Neuronal stem cell (in vitro differentiated cells): ENCODE measurements around the gene PCDH1.
A peak's percentile ranks its signal among the peaks of the same experiment; 100 is the strongest.

Experiments used
- DNase-seq: peaks from one replicate; pipeline ENCODE4 v3.0.0-alpha.2; 2013; ENCODE audit warnings: low spot score
- H2AFZ ChIP-seq: one replicate; pipeline ENCODE4 v1.6.1; 2013; ENCODE audit warnings: mild to moderate bottlenecking, low read length, inconsistent platforms
- H2AK5ac ChIP-seq: 2 replicates; pipeline ENCODE4 v1.6.1; 2013; ENCODE audit warnings: low read depth, mild to moderate bottlenecking, inconsistent platforms, low read length, moderate library complexity, mixed read lengths
- H2BK120ac ChIP-seq: 2 replicates; pipeline ENCODE4 v1.6.1; 2013; ENCODE audit warnings: low read depth, mild to moderate bottlenecking, inconsistent platforms, low read length, moderate library complexity, mixed read lengths
- H2BK12ac ChIP-seq: one replicate; pipeline ENCODE4 v1.6.1; 2013; ENCODE audit warnings: low read length, inconsistent platforms
- H2BK15ac ChIP-seq: 2 replicates; pipeline ENCODE4 v1.6.1; 2013; ENCODE audit warnings: mild to moderate bottlenecking, low read length, inconsistent platforms, mixed read lengths
- H2BK5ac ChIP-seq: one replicate; pipeline ENCODE4 v1.6.1; 2013; ENCODE audit warnings: inconsistent platforms, mild to moderate bottlenecking, low read length, moderate library complexity
- H3K14ac ChIP-seq: one replicate; pipeline ENCODE4 v1.6.1; 2013; ENCODE audit warnings: low read length, inconsistent platforms
- H3K18ac ChIP-seq: 2 replicates; pipeline ENCODE4 v1.6.1; 2013; ENCODE audit warnings: low read length, inconsistent platforms
- H3K23ac ChIP-seq: 2 replicates; pipeline ENCODE4 v1.6.1; 2013; ENCODE audit warnings: low read depth, mild to moderate bottlenecking, mixed read lengths, low read length, inconsistent platforms; ENCODE audit not compliant: poor library complexity
- H3K27ac ChIP-seq: replicated peaks from 3 replicates; pipeline ENCODE4 v1.5.1; 2013; ENCODE audit warnings: low read length, inconsistent platforms
- H3K27me3 ChIP-seq, 3 experiments: 2 replicates each; pipeline ENCODE4 v1.6.1; 2013; ENCODE audit warnings: low read length in 3 of 3, mild to moderate bottlenecking in 2 of 3, inconsistent platforms in 1 of 3, low read depth in 1 of 3, mixed read lengths in 1 of 3, moderate library complexity in 1 of 3; ENCODE audit not compliant: control insufficient read depth in 3 of 3, insufficient read depth in 3 of 3
- H3K36me3 ChIP-seq, 2 donors: replicated peaks in 1 of 2; 2 replicates each; pipeline ENCODE4 v1.6.1; 2013; ENCODE audit warnings: low read length in 2 of 2; ENCODE audit not compliant: control insufficient read depth in 2 of 2, insufficient read depth in 2 of 2
- H3K4ac ChIP-seq: 2 replicates; pipeline ENCODE4 v1.6.1; 2013; ENCODE audit warnings: inconsistent platforms, mild to moderate bottlenecking, low read length, moderate library complexity
- H3K4me1 ChIP-seq, 2 donors: 1 replicate in 1 of 2; 2 replicates in 1 of 2; pipeline ENCODE4 v1.6.1; 2013; ENCODE audit warnings: low read length in 2 of 2, low read depth in 1 of 2; ENCODE audit not compliant: control insufficient read depth in 2 of 2, insufficient read depth in 1 of 2
- H3K4me2 ChIP-seq: one replicate; pipeline ENCODE4 v1.6.1; 2013; ENCODE audit warnings: mild to moderate bottlenecking, low read length, inconsistent platforms; ENCODE audit not compliant: insufficient read depth, poor library complexity, severe bottlenecking
- H3K4me3 ChIP-seq, 2 donors: 2 replicates each; pipeline ENCODE4 v1.5.1; 2013; ENCODE audit warnings: low read length in 2 of 2, mild to moderate bottlenecking in 2 of 2, inconsistent platforms in 1 of 2, moderate library complexity in 1 of 2
- H3K79me1 ChIP-seq: one replicate; pipeline ENCODE4 v1.6.1; 2013; ENCODE audit warnings: low read depth, mild to moderate bottlenecking, inconsistent platforms, low read length, moderate library complexity
- H3K9ac ChIP-seq: one replicate; pipeline ENCODE4 v1.6.1; 2013; ENCODE audit warnings: mild to moderate bottlenecking, low read depth, low read length, inconsistent platforms; ENCODE audit not compliant: poor library complexity
- H3K9me3 ChIP-seq, 2 donors: replicated peaks in 1 of 2; 2 replicates each; pipeline versions ENCODE3 to v1.6.1; 2013; ENCODE audit warnings: low read length in 2 of 2, mild to moderate bottlenecking in 2 of 2, inconsistent platforms in 1 of 2, low read depth in 1 of 2, mixed read lengths in 1 of 2, moderate library complexity in 1 of 2; ENCODE audit not compliant: control insufficient read depth in 2 of 2, insufficient read depth in 1 of 2
- H4K8ac ChIP-seq: one replicate; pipeline ENCODE4 v1.6.1; 2013; ENCODE audit warnings: low read depth, mild to moderate bottlenecking, inconsistent platforms, low read length, moderate library complexity
- H4K91ac ChIP-seq: one replicate; pipeline ENCODE4 v1.6.1; 2013; ENCODE audit warnings: low read length, low read depth, mild to moderate bottlenecking, inconsistent platforms; ENCODE audit not compliant: poor library complexity
- whole genome bisulfite sequencing, 2 donors: extraction: QIAGEN DNeasy Blood & Tissue Kit; methylation state at CpG; one replicate each; pipeline ENCODE4 v1.1.7; 2013; ENCODE audit warnings: missing lambda C conversion rate in 2 of 2, mixed read lengths in 1 of 2; ENCODE audit not compliant: insufficient read length in 2 of 2, insufficient replicate concordance in 1 of 2; ENCODE audit errors: extremely low coverage in 2 of 2; 5-methylcytosine and 5-hydroxymethylcytosine counted together

Gene PCDH1

GRCh38 chr5:141870228-141870627, 8.0 kb downstream of the PCDH1 start:
- H3K4ac ChIP-seq, result no peak overlapping the region
- no peak overlapping the region for H2BK120ac ChIP-seq
- no peak overlapping the region for H3K4me2 ChIP-seq
- H3K27me3 ChIP-seq, result no peaks in the 10 kb centered on the region
- H2BK12ac ChIP-seq, result peak overlapping the region; percentile 34
- no peak overlapping the region for H2AK5ac ChIP-seq
- H3K27ac ChIP-seq, result no peak overlapping the region
- H3K4me3 ChIP-seq, result no peak overlapping the region
- H3K9ac ChIP-seq, result no peak overlapping the region
- H3K36me3 ChIP-seq, result peaks cover 25 to 55% of the 10 kb centered on the region in 2 donors
- no peak overlapping the region for H3K23ac ChIP-seq
- no peak overlapping the region for H4K91ac ChIP-seq
- H2AFZ ChIP-seq, result no peak overlapping the region
- peaks cover 4% of the 10 kb centered on the region for H3K79me1 ChIP-seq
- H3K4me1 ChIP-seq, result peaks cover 5 to 32% of the 10 kb centered on the region in 2 donors
- H4K8ac ChIP-seq, result no peak overlapping the region
- H3K9me3 ChIP-seq, result no peaks in the 10 kb centered on the region
- H2BK15ac ChIP-seq, result peak overlapping the region; percentile 6
- no CpG with 5 or more reads among the region's 5 CpGs for WGBS, 2 donors
- DNase-seq, result no peak
- peak overlapping the region; percentile 61 for H3K18ac ChIP-seq
- peak overlapping the region; percentile 26 for H3K14ac ChIP-seq
- no peak overlapping the region for H2BK5ac ChIP-seq

- Histone ChIP-seq H3K27me3 (no peaks in the 10 kb centered on the region), H2BK5ac (no peak overlapping the region), H2AK5ac (peak overlapping the region; percentile 17), H3K4ac (no peak overlapping the region), H3K4me2 (no peak overlapping the region), H3K27ac (no peak overlapping the region), H3K9ac (peak overlapping the region; percentile 51), H3K4me1 (peaks cover 3 to 28% of the 10 kb centered on the region in 2 donors), H2BK120ac (no peak overlapping the region), H3K9me3 (no peaks in the 10 kb centered on the region), H3K36me3 (peaks cover 32 to 62% of the 10 kb centered on the region in 2 donors), H4K8ac (no peak overlapping the region), H3K14ac (no peak overlapping the region), H2BK15ac (peak overlapping the region; percentile 16), H3K23ac (peak overlapping the region; percentile 25), H3K4me3 (no peak overlapping the region), H4K91ac (peak overlapping the region; percentile 58), H3K79me1 (peaks cover 4% of the 10 kb centered on the region), H3K18ac (no peak overlapping the region), H2AFZ (no peak overlapping the region), H2BK12ac (no peak overlapping the region)
- DNase-seq, result no peak
- WGBS, 2 donors, result no CpG with 5 or more reads among the region's 9 CpGs
Measured at GRCh38 chr5:141869514-141869913, 8.7 kb downstream of the PCDH1 start.

- H2AFZ ChIP-seq, result no peak overlapping the region
- no peak overlapping the region for H3K14ac ChIP-seq
- no peak overlapping the region for H3K27ac ChIP-seq
- H3K9me3 ChIP-seq, result no peaks in the 10 kb centered on the region
- no peak overlapping the region for H3K4me3 ChIP-seq
- H3K36me3 ChIP-seq, result peaks cover 36 to 66% of the 10 kb centered on the region in 2 donors
- H3K9ac ChIP-seq, result no peak overlapping the region
- no peak overlapping the region for H4K8ac ChIP-seq
- peaks cover 4% of the 10 kb centered on the region for H3K79me1 ChIP-seq
- peak overlapping the region; percentile 16 for H2BK15ac ChIP-seq
- no peak overlapping the region for H2BK120ac ChIP-seq
- H3K4me1 ChIP-seq, result peaks cover 3 to 23% of the 10 kb centered on the region in 2 donors
- WGBS, 2 donors, result no CpG with 5 or more reads among the region's 14 CpGs
- no peak overlapping the region for H2BK12ac ChIP-seq
- no peak overlapping the region for H2BK5ac ChIP-seq
- peak overlapping the region; percentile 25 for H3K23ac ChIP-seq
- no peak overlapping the region for H3K4me2 ChIP-seq
- H3K4ac ChIP-seq, result no peak overlapping the region
- H3K27me3 ChIP-seq, result no peaks in the 10 kb centered on the region
- DNase-seq, result no peak
- no peak overlapping the region for H3K18ac ChIP-seq
- peak overlapping the region; percentile 58 for H4K91ac ChIP-seq
- peak overlapping the region; percentile 17 for H2AK5ac ChIP-seq
Measured at GRCh38 chr5:141869040-141869439, 9.2 kb downstream of the PCDH1 start.

- Histone ChIP-seq H3K18ac (peak overlapping the region; percentile 46), H2BK15ac (no peak overlapping the region), H4K91ac (no peak overlapping the region), H2BK5ac (no peak overlapping the region), H2AK5ac (no peak overlapping the region), H3K23ac (peak overlapping the region; percentile 23), H3K36me3 (peaks cover 41 to 71% of the 10 kb centered on the region in 2 donors), H3K9ac (peak overlapping the region; percentile 24), H3K79me1 (peaks cover 4% of the 10 kb centered on the region), H3K14ac (no peak overlapping the region), H3K4me2 (no peak overlapping the region), H2BK120ac (no peak overlapping the region), H3K9me3 (no peaks in the 10 kb centered on the region), H3K4ac (no peak overlapping the region), H3K27me3 (no peaks in the 10 kb centered on the region), H2BK12ac (no peak overlapping the region), H2AFZ (no peak overlapping the region), H3K4me3 (no peak overlapping the region), H3K4me1 (peaks cover 3 to 22% of the 10 kb centered on the region in 2 donors), H3K27ac (no peak overlapping the region), H4K8ac (no peak overlapping the region)
- no CpG with 5 or more reads among the region's 16 CpGs for WGBS, 2 donors
- no peak for DNase-seq
Measured at GRCh38 chr5:141868541-141868940, 9.7 kb downstream of the PCDH1 start.
